Progenitor cell of endocrine pancreas (in vitro differentiated cells): ENCODE data around the gene BPIFB2. TPM values are rescaled to one million over a fixed set of nuclear protein-coding genes. Genes with fewer than 3 reads are reported as not detected.

ENCODE experiments used
- DNase-seq: peaks from one replicate; pipeline ENCODE4 v3.0.0; 2021; ENCODE audit warnings: low spot score; ENCODE audit not compliant: unreplicated experiment
- H3K27ac Mint-ChIP-seq: 2 replicates; pipeline ENCODE4 v1.8.0; 2021; ENCODE audit warnings: mild to moderate bottlenecking, moderate library complexity, mixed read lengths
- H3K27me3 Mint-ChIP-seq: 2 replicates; pipeline ENCODE4 v1.8.0; 2021; ENCODE audit warnings: mixed read lengths
- H3K36me3 Mint-ChIP-seq: 2 replicates; pipeline ENCODE4 v1.8.0; 2022; ENCODE audit warnings: mixed read lengths; ENCODE audit not compliant: insufficient read depth
- H3K4me1 Mint-ChIP-seq: 2 replicates; pipeline ENCODE4 v1.8.0; 2021; ENCODE audit warnings: low read depth, mixed read lengths
- H3K4me3 Mint-ChIP-seq: 2 replicates; pipeline ENCODE4 v1.8.0; 2021; ENCODE audit warnings: low read depth, mild to moderate bottlenecking, moderate library complexity, mixed read lengths
- H3K9me3 Mint-ChIP-seq: 2 replicates; pipeline ENCODE4 v1.8.0; 2021; ENCODE audit warnings: low read depth, mixed read lengths
- total RNA-seq: library from RNA; stranded (reverse); gene quantifications from 2 replicates; pipeline ENCODE4 v1.2.1, GENCODE V29; 2021
- TF ChIP-seq, protein P1 (sequence below): fragments of 200-600 bp; sonication (generic); IDR thresholded peaks from one replicate; pipeline ENCODE4 v1.5.0; 2021; ENCODE audit warnings: antibody characterized with exemption, mild to moderate bottlenecking; ENCODE audit not compliant: unreplicated experiment

BPIFB2 gene
- total RNA-seq, 1 donor from 2014 or later: not detected

DNA sequence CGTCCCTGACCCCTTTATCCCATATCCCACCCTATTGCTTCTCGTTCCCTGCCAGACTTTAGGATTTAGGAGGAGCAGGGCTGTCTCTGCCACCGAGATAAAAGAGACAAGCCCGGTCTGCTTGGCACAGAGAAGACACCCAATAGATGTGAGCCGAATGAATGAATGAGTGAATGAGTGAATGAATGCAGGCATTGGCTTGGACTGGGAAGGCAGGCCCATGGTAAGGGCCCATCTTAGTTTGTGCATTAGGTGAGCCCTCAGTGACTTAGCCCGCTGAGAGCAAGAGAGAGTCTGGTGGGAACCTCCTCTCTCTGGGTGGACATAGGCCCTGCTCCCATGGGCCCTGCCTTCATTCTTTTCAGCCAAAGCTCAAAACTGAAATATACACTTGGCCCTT is 23.1 kb downstream of the BPIFB2 start:
- DNase-seq: no peak
- Mint-ChIP-seq H3K27ac (no peak overlapping the region), H3K9me3 (no peaks in the 10 kb centered on the region), H3K4me1 (no peaks in the 10 kb centered on the region), H3K4me3 (no peak overlapping the region), H3K27me3 (peaks cover 13% of the 10 kb centered on the region), H3K36me3 (no peaks in the 10 kb centered on the region)
- TF ChIP-seq, protein P1, sequence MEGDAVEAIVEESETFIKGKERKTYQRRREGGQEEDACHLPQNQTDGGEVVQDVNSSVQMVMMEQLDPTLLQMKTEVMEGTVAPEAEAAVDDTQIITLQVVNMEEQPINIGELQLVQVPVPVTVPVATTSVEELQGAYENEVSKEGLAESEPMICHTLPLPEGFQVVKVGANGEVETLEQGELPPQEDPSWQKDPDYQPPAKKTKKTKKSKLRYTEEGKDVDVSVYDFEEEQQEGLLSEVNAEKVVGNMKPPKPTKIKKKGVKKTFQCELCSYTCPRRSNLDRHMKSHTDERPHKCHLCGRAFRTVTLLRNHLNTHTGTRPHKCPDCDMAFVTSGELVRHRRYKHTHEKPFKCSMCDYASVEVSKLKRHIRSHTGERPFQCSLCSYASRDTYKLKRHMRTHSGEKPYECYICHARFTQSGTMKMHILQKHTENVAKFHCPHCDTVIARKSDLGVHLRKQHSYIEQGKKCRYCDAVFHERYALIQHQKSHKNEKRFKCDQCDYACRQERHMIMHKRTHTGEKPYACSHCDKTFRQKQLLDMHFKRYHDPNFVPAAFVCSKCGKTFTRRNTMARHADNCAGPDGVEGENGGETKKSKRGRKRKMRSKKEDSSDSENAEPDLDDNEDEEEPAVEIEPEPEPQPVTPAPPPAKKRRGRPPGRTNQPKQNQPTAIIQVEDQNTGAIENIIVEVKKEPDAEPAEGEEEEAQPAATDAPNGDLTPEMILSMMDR: no peak

DNA sequence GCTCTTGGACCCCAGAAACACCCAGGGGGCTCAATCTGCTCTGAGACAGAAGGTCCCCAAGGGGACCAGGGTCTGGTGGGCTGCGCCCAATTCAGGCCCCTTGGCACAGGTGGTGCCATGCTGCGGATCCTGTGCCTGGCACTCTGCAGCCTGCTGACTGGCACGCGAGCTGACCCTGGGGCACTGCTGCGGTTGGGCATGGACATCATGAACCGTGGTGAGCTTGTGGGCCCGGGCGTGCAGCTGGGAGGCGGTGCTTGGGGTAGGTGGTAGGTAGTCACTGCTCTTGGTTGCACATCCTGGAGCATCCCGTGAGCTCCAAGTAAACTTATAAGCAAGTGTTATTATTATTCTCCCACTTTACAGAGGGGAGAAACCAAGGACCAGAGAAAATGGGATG is 24.0 kb downstream of the BPIFB2 start, which contains the start of gene BPIFB6:
TSS of gene BPIFB6 (plus strand) at position 118 of the 400 bp plus-strand sequence. CDS start at position 118, 0 bp downstream.
- peaks cover 13% of the 10 kb centered on the region for H3K27me3 Mint-ChIP-seq
- no peaks in the 10 kb centered on the region for H3K9me3 Mint-ChIP-seq
- TF ChIP-seq, protein P1: no peak
- no peaks in the 10 kb centered on the region for H3K36me3 Mint-ChIP-seq
- H3K4me1 Mint-ChIP-seq: no peaks in the 10 kb centered on the region
- H3K27ac Mint-ChIP-seq: no peak within 1 kb of the TSS
- no peak within 1 kb of the TSS for H3K4me3 Mint-ChIP-seq
- DNase-seq: no peak

DNA sequence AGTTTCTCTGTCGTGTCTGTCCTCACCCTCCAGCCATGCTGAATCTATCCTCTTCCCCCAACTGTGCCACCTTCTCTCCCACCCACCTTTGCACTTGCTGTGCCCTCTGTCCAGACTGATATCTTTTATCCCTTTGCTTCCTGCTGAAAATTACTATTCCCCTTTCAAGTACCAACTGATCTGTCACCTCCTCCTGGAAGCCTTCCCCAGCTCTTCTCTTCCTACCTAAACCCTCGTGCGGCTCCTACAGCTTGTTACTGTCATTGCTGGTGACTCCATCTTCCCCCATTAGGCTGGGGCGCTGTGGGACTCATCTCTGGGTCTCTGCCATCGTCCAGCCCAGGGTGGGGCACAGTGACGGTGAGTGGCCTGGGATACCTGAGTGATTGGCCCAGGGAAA is 25.1 kb downstream of the BPIFB2 start:
- Mint-ChIP-seq H3K4me3 (no peak overlapping the region), H3K9me3 (no peaks in the 10 kb centered on the region), H3K4me1 (no peaks in the 10 kb centered on the region), H3K36me3 (no peaks in the 10 kb centered on the region), H3K27ac (peak overlapping the region; percentile 30), H3K27me3 (peaks cover 14% of the 10 kb centered on the region)
- DNase-seq: no peak
- TF ChIP-seq, protein P1: no peak

DNA sequence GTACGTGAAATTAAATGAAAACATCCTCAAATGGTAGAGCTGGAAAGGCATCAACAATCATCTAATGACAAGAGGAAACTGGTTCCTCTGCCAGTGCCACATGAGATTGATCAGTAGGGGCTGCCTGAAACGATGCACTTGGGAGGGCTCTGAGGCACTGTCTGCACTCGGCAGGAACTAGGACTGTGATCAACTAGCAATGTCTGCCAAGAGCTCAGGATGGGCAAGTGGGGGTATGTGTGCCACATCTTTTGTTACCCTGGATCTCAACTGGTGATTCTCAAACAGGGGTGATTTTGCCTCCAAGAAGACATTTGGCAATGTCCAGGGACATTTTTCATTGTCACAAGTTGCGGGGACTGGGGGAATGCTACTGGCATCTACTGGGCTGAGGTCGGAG is 25.9 kb downstream of the BPIFB2 start:
- Mint-ChIP-seq H3K36me3 (no peaks in the 10 kb centered on the region), H3K27me3 (peaks cover 22% of the 10 kb centered on the region), H3K27ac (no peak overlapping the region), H3K9me3 (no peaks in the 10 kb centered on the region), H3K4me1 (no peaks in the 10 kb centered on the region), H3K4me3 (no peak overlapping the region)
- DNase-seq: no peak
- TF ChIP-seq, protein P1: no peak

DNA sequence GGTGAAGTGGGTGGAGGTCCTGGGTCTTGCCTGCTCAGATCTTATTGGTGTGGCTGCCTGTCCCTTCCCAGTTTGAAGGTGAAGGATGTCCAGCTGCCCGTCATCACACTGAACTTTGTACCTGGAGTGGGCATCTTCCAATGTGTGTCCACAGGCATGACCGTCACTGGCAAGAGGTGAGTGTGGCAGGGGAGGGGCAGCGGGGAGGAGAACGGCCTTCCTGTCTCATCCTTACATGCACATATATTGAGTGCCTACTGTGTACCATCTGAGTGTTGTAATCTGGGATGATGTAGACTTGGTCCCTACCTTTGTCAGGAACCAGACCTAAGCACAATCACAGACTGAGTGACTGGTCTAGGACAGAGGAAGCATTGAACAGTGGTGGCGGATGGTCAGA is 26.6 kb downstream of the BPIFB2 start:
- Mint-ChIP-seq H3K9me3 (no peaks in the 10 kb centered on the region), H3K27me3 (peaks cover 29% of the 10 kb centered on the region), H3K36me3 (no peaks in the 10 kb centered on the region), H3K4me3 (no peak overlapping the region), H3K27ac (no peak overlapping the region), H3K4me1 (no peaks in the 10 kb centered on the region)
- TF ChIP-seq, protein P1: no peak
- DNase-seq: no peak
